Raji (cell line): ENCODE data around the gene MLH3.

Source experiments
- POLR2A ChIP-seq: IDR thresholded peaks from 2 replicates; pipeline ENCODE4 v1.6.1; 2011; ENCODE audit warnings: low read depth, low read length, control low read depth; ENCODE audit not compliant: insufficient read depth

Gene MLH3

DNA sequence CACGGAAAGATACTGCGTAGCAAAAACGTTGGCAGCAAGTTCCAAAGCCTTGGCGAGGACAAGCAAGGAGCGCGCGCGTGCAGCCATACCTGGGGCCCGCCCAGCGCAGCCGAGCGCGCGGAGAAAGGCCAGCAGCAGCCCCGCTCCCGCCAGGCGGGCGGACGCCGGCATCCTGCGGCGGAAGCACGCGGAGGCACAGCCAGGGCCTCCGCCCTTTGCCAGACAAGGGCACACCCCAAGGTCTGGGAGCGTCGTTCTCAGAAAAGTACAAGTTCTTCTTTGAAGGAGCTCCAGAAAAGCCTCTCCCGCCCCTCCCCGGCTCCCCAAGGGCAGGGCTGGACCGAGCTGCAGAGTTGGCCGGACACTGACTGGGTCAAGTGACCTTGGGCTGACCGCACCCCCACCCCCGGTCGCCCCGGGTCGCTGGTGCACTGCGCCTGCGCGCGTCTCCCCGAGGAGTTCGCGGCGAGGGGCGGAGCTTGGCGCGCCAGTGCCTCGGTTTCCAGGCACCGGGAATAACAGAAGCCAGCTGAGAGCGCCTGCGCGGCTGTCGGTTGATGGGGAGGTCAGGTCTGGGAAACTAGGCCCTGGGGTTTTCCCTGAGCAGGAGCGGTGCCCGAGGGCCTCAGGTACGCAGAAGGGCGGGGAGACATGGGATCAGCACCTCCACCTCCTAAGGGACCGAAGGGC lies 18.0 kb upstream of the MLH3 start, which contains the start of gene ZC2HC1C:
ZC2HC1C (plus strand) TSS at position 521 of the 690 bp plus-strand sequence. CDS start 933 bp downstream, outside the sequence.
- peak; percentile 59 for TF ChIP-seq POLR2A

DNA sequence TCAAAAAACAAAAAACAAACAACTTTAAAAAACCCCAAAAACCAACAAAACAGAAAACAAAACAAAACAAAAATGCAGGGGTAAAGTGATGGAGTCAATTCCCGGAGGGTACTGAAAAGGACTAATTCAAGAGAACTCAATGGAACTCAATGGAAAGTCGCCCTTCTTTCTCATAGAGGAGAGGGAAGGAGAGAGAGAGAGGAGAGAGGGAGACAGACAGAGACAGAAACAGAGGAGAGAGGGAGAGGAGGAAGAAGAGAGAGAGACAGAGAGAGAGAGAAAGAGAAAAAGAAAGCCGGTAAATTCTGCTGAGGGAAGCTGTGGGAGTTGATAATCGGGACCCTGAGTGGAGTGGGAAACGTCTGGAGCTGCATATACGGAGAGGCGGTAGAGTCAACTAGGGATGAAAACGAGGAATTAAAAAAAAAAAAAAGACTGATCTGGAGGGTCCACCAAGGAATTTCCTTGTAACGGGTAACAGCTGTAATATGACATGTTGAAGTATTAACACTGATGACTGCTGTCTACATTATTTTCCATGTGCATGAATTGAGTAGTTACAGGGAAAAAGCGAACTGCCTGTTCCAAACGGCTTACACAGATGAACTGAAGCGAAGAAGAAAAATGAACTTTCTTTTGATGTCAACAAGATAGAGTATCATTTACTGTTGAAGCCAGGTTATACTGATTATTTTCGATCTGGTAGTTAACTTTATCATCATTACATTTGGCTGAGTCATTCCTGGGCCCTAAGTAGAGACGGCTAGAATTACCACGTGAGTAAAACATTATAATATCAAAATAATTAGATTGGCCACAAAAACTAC lies 17.2 kb upstream of the MLH3 start:
- TF ChIP-seq POLR2A: no peak

DNA sequence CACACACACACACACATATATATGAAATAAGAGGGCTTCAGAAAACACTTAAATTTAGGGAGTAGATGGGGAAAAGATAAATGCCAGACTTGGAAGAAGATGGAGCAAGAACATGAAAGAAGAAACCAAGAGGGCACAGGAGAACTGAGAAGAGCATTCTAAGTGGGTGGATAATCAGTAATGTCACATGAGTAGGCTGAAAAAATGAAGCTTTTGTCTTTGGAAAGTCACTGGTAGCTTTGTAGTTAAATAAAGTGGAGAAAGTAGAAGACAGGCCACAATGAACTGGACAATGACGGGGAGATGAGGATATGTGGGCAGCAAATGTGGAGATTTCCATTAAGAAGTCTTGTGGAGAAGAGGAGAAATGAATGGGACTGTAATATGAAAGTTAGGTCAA lies 15.9 kb upstream of the MLH3 start:
- no peak for TF ChIP-seq POLR2A

DNA sequence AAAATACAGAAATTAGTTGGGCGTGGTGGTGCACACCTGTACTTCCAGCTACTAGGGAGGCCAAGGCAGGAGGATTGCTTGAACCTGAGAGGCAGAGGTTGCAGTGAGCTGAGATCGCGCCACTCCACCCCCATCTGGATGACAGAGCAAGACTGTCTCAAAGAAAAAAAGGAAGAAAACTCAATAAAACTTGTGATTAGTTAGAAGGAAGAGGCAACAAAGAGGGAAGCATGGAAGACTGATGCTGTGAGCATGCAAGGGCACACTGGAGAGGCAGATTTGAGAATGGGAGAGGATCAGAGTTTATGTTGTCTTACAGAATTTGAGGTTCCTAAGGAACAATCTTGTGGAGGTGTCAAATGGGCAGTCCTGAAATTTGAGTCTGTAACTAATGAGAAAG lies 15.4 kb upstream of the MLH3 start:
- no peak for TF ChIP-seq POLR2A

DNA sequence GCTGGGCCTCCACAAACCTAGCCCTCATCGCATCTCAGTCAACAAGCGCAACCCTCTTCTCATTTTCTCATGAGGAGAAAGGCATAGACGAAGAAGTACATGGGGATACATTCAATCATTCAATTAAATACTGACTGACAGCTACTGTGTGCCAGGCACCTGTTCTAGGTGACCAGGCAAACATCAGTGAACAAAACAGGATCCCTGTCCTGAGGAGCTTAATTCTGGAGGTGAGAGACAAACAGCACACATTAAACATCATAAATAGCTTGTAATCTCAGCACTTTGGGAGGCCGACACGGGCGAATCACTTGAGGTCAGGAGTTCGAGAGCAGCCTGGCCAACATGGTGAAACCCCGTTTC lies 12.9 kb upstream of the MLH3 start:
- TF ChIP-seq POLR2A: no peak

DNA sequence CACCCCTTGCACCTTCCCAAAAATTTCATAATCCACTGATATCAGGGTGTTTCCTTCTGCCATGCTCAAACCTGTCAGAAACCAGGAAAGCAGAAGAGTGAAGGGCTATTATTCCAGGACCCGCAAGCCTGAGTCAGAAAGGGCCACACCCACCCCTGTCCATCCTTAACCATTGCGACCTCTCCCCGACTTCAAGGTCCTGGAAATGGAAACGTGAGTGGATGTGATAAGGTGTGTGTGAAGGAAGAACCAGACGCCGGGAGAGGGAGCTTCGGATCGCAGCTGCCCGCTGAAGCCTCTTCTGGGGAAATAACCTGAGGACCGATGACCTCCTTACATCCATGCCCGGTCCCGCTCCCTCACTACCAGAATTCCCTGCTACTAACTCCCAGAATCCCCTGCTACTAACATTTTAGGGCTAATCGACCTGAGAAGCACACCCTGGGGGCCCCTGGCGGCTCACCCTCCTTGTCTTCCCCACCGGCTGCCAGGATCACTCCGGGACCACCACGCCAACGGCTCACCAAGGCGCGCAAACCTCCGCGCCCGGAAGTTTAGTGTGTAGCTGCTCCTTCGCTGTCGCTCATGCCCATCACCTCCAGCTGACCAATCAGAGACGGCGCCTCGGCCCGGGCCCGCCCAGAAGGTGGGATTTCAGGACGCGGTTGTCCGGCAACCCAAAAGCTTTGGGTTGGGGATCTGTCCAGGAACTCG lies 12.4 kb upstream of the MLH3 start, which contains the start of gene ACYP1:
ACYP1 (minus strand) TSS at position 534 of the 714 bp plus-strand sequence; CDS start at position 63, 471 bp downstream.
- peak; percentile 79 for TF ChIP-seq POLR2A

DNA sequence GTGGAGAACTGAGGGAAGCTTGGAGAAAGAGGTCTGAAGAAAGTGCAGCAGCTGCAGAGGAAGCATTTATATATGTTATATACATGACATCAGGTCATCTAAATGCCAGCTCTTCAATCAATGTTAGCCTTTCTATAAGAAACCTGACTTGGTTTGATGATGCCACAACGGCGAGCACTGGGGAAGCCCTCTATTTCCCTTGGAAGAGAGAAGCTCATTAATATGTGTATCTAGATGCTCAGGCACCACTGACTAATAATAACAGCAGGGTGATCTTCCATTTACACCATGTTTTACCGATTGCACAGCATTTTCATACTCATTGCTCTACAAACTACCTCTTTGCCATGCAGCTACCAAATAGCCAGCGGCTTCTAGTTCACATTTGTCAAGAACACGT lies 11.7 kb upstream of the MLH3 start:
- no peak for TF ChIP-seq POLR2A

DNA sequence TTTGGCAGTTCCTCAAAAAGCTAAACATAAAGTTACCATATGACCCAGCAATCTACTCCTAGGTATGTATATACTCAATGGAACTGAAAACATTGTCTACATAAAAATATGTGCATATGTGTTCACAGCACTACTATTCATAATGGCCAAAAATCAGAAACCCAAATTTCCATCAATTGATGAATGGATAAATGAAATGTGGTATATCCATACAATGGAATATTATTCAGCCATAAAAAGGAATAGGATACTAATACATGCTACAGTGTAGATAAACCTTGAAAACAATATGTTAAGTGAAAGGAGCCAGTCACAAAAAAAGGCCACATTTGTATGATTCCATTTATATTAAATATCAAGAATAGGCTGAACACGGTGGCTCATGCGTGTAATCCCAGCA lies 9.2 kb upstream of the MLH3 start:
- TF ChIP-seq POLR2A: no peak

DNA sequence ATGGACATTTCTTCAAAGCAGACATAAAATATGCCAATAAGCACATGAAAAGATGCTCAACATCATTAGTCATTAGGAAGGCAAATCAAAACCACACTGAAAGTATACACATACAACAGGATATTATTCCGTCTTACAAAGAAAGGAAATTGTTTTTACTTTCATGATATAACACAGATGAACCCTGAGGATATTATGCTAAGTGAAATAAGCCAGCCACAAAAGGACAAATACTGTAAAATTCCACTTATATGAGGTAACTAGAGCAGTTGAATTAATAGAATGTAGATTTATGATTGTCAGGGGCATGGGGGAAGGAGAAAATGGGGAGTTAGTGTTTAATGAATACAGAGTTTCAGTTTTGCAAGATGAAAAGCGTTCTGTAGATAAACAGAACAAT lies 8.4 kb upstream of the MLH3 start:
- TF ChIP-seq POLR2A: no peak

DNA sequence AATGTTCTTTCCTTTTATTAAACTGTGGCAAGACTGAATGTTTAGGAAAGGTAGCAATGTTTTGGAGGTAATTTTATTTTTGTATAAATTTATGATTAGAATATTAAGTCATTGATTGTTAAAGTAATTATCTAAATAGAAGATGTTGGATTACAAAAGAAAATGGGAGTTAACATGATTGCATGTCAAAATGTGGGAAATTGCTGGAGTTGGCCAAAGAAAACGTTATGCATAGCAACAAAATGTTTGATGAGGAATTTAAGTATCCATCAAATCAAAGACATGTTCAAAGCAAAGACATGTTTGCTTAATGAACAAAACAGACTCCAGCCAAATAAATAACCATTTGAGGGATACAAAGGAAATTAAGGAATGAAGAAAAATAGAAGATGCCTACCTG lies 3.2 kb upstream of the MLH3 start:
- no peak for TF ChIP-seq POLR2A

DNA sequence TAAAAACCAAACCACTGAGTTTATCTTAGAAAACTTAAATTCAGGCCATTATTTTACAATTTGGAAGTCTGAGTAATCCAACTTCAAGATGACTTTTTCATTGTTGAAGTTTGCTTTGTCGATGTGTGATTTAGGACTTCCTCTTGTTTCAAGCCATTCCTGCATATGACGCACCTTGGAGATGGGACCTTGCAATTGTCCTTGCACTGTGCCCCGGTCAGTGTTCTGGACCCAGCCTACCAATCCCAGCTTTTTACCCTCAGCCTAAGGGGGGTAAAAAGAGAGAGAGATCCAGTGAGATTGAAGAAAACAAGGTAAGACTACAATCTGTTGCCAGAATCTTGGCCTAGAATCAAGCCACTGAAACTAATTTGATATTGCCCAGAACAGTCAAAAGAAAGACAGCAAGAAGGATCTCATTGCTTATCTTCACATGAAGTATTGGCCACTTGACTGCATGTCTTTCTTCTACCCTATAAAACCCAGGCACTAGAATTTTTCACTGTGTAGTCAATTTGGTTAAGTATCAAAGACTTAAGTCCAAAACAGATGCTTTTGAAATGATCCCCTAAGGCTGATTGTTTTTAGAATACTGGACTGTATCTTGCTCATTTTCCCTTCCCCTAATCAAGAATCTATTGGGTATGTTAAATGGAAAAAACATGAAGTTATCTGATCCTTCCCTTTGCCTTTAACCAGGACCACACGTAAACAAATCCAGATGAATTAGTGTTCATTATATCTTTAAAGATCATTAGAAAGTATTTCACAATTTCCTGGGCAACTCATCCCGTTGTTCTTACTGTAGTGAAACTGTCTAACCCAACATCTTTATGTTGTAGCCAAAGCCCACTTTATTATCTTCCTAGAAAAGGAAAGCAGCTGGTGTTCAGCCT lies 2.4 kb upstream of the MLH3 start:
- no peak for TF ChIP-seq POLR2A

DNA sequence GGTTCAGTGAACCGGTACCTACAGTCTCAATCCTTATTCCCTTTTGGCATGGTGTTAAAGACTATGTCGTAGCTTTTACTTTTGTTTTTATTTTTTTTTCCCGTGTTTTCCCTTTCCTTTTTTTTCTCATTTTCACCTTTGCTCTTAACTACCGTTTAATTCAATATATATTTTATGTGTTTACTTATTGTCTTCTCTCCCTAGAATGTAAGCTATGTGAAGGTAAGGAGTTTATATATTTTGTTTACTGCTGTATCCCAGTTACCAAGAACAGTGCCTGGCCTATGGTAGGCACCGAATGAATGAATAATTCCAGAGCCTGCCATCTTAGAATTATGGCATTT lies 261 bp upstream of the MLH3 start:
- TF ChIP-seq POLR2A: no peak

DNA sequence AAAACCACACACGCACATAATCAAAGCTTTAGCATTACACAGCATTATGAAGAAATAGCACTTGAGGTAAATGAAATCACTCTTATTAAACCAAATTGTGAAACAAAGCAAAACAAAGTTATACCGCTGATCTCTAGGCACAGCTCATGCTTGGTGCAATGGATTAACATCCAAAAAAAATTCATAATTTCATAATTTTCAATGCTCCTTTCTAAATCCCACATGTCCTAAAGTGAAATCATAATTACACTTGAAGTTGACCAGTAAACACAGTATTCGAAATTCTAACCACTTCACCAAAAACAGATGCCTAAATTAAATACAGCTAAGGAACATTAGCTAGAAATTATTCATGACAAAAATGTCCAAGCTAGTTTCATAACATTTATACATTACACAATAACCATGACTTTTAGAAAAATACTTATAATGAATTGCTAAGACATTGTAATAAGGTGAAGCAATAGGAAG lies 1.5 kb downstream of the MLH3 start:
- no peak for TF ChIP-seq POLR2A

DNA sequence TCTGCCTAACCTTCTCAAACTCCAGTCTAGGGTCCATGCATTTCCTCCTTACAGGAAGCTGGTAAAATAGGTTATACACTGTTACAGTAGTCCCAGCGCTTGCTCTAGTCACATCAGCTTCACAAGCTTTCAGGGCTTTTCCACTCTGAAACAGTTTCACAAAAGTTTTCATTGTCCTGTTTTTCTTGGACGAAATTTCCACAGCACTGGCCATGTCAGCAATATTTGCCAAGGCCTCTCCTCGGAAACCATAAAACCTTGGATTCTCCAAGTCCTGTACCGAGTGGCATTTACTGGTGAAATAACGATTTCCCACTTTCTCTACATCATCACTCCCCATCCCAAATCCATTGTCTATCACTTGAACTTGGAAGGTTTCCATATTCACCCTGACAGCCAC lies 2.1 kb downstream of the MLH3 start:
- no peak for TF ChIP-seq POLR2A

DNA sequence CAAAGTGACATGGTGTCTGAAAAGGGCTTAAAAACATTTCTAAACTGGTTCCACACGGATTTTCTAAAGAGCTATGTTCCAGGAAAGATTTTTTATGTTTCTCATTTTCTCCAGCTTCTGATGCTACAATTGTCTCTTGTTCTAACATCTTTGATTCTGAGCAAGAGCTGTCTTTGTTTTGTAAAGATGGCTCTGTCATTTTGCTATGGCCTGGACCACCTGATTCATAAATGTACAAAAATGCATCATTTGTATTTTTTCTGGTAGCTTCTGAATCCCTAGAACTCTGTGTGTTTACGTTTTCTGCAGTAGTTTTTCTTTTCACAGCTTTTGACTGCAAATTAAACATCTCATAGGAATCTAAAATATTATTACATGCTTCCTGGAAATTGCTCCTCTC lies 3.2 kb downstream of the MLH3 start:
- TF ChIP-seq POLR2A: no peak
